ENCODE measurements around the gene CEACAM1.
"Not testable (repeated sequence)": the region's sequence is repeated elsewhere in the genome, so short reads cannot be mapped to it uniquely, and the experiment has no call there.

CEACAM1 gene

DNA sequence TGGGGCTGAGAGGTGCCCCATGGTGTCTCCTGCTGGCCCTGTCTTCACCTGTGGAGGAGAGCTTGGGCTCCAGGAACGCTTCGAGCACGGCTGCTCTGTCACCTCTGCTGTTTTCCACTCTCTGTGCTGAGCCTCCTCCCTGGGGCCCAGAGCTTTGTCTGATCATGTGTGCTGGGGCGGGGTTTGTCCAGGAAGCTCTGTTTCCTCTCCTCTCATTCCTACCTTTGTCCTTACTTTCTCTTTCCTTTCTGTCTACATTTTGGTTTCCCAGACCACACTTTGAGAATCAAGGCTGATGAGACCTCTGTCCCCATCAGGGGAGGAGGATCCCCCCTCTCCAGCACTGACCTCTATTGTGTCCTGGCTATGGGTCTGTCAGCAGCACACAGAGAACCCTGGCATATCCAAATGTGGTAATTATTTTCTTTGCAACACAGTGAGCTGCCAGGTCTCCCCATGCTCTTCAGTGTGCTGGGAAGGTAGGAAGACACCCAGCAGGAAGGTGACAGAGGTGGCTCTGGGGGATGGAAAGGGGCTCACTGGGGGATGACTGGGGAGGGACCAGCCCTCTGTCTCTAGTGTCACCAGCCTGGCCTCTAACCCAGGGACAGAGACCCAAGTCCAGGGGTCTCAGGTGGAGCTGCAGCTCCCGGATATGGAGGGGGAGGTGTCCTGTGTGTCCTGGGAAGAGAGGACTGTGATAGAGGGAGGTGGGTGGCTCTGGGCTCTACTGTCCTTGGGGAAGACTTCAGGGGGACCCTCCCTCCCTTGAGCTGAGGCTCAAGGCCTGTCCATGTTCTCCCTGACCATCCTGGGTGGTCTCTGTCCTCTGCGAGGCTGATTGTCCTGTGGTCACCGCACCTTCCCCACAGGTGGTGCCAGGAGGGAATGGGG lies at the start of gene CEACAM1:
Gene CEACAM1, minus strand, starts transcription at position 128 of the 894 bp plus-strand sequence. Its CDS starts 107 bp downstream, at position 21.
- DNase-seq: no peak

- DNase-seq: no peak
Observed at GRCh38 chr19:42577016-42577415, 48.7 kb upstream of the CEACAM1 start.

DNA sequence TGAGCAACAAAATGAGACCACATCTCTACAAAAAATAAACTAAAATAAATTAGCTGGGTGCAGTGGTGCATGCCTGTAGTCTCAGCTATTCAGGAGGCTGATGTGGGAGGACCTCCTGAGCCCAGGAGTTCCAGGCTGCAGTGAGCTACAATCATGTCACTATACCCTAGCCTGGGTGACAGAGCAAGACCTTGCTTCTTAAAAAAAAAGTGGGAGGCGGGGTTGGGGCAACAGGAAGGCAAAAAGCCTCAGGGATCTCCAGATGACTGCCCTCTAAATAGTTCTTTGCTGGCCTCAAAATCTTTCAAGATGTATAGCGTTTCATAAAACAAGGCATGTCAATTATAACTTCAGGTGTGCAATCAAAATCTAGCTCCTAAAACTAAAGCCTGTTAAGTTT lies 48.0 kb upstream of the CEACAM1 start:
- DNase-seq: no peak

DNA sequence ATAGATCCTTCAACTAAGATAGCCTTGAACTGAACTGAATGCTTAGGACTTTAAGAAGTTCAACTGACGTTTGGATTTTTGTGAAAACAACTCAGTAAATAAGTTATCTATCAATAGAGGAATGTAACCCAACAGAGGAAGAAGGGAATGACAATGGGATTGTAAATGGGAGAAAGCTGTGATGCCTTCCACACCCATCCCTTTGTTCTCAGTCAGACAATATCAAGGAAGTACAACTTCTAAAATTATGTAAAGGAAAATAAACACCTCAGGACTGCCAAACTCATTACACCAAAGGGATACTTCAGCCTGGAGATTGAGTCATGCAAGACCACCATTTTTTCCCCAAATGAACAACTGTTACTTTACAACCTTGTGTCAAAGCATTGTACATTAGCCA lies 45.4 kb upstream of the CEACAM1 start:
- no peak for DNase-seq

- no peak for DNase-seq
Observed at GRCh38 chr19:42571116-42571515, 42.8 kb upstream of the CEACAM1 start.

DNA sequence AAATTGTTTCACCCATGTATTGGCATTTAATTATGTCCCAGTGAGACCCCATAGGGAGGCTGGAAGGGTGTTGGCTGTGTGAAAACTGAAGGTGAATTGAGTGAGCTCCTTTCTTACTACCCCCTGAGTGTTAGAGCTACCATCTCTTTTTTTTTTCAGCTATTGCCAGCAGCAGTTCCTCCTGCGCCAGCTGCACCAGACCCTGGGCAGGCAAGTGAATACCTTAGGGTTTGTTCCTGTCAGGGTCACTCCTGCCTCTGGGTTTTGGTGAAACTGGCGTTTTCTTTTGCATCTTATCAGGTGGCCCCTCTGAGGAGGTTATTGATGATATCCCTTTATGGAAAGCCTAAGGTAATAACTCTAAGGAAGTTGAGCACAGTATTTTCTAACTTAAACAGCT lies 40.9 kb upstream of the CEACAM1 start:
- DNase-seq: no peak

DNA sequence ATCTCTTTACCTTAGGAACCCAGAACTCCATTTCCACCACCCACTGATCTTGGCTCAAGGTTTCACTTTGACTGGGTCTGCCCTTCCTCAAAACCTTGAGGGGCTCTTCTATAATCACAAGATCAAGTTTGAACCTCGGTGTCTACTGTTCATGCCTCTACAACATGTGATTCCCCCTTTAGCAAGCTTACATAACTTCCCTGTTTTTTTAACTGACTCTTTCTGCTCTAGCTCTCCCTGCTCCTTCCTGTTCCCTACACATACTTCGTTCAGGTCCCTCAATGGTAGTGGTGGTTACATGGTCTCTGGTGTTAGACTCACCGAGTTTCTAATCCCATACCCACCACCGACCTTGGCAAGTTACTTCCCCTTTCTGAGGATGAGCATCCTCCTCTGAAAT lies 39.7 kb upstream of the CEACAM1 start:
- DNase-seq: no peak

GRCh38 chr19:42567567-42567966 lies 39.3 kb upstream of the CEACAM1 start:
- DNase-seq: no peak

GRCh38 chr19:42563352-42564210 lies 35.3 kb upstream of the CEACAM1 start:
- DNase-seq: peak; percentile 20 to 27

GRCh38 chr19:42561512-42561911 lies 33.2 kb upstream of the CEACAM1 start:
- DNase-seq: no peak

GRCh38 chr19:42560731-42561130 lies 32.5 kb upstream of the CEACAM1 start:
- no peak for DNase-seq

DNA sequence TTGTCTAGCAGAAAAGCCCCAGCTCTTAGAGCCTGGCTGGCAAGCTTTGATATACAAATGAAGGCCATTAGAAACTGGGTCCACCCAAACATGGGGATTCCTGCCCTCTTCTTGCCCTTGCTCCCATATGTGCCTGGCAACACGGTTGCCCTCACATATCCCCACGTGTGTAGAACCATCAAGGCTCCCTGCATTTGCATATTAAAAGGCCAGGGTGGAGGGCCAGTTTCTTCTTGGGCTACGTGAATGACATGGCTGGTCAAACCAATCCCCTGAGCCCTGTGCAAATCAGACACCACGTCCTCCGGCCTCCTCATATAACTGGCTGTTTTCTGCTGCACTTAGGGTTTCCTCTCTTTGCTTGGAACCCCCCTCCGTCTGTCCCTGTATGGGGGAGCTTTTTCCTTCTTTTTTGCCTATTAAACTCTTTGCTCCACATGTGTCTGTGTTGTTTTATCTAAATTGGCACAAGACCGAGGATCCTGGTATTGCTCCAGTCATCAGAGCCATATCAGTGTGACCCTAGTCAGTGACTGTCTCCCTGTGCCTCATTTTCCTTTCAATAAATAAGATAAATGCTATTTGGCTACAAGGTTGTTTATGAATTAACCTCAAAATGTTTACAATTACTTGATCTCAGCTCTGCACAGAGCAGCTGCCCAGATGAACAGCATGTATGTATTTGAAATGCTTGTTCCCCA lies 30.3 kb upstream of the CEACAM1 start:
- no peak for DNase-seq

- not testable (repeated sequence) for DNase-seq
Observed at GRCh38 chr19:42557386-42557871, 29.1 kb upstream of the CEACAM1 start.

DNA sequence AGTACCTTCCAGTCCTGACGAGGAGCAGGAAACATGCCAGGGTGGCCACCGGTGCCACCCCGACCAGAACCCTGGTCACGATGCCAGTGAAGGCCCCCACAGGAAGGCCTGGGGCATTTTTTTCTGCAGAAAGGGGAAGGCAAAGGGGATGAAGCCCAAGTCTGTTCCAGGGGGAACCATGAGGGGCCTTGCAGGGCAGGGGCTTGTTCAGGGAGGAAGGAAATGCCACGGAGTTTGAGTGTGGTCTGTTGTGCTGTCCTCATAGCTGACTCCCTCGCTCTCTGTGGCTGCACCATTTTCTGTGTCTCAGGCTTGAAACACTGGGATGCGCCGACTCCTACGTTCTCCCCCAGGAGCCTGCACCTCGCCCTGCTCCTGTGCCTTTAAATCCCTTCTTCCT lies 27.5 kb upstream of the CEACAM1 start:
- DNase-seq: no peak

GRCh38 chr19:42555317-42555716 lies 27.0 kb upstream of the CEACAM1 start:
- DNase-seq: no peak

DNA sequence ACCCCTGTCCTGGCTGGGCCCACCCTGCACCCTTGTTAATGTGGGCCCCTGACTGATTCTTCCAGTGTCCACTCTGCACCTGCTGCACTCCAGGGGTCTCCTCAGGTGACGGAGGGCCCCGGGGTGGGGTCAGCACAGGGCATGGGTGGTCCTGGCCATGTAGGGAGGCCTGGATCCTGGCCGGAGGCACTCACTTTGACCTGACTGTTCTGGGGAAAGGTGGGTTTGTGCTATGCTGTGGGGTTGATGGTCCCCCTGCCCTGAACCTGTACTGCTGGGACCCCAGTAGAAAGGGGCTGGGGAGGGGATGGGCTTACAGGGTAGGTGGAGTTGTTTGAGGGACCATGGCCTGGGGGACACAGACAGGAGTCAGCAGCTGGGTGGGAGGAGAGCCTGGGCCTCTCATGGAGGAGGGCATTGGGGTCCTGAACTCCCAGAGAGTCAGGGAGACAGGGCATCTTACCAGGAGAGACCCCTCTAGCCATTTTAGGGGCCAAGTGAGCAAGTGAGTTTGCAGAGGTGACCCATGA lies 25.8 kb upstream of the CEACAM1 start:
- no peak for DNase-seq

- DNase-seq: no peak
Observed at GRCh38 chr19:42553292-42554045, 25.2 kb upstream of the CEACAM1 start.

DNA sequence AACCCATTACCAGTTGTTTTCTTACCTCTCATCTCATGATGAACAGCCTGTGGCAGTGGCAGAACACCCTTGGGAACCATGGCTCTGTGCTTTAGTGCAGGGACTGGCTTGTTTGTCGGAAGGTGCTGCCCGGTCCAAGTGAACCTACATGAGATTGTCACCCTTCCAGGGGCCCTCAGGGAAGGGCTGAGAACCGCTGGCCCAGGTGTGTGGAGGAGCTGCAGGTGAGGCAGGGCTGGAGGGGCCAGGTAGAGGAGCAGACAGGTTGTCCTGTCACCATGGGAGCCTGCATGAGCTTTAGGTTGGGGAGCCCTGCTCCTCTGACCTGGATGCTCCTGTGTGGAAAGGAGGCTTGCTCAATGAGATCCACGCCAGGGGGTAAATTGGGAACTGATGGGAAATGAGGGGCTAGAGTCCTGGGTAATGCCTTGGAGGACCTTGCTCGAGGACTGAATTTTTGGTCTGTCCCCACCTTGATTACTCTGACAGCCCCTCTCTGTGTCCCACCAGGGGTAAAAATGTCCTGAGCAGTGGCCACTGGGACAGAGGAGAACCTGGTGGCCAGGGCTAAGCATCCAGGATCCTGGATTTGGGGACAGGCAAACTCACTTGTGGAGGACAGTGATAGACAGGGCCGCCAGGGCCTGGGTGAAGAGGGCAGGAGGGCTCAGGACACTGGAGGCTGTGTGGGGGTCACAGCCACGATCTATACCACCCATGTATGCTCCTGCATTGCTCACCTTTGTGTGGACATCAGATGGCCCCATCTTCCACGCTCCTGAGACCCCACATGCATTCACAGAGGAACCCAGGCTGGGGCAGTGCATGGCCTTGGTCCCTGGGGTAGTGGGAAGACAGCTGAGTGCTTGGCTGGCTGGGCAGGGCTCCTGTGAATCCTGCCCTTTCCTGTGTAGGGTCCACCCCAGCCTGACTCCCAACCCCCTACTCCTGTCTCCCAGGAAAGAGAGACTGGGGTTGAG lies 24.1 kb upstream of the CEACAM1 start:
- DNase-seq: no peak

GRCh38 chr19:42550521-42550920 lies 22.2 kb upstream of the CEACAM1 start:
- not testable (repeated sequence) for DNase-seq

- not testable (repeated sequence) for DNase-seq
Observed at GRCh38 chr19:42549067-42549466, 20.8 kb upstream of the CEACAM1 start.

- DNase-seq: no peak
Observed at GRCh38 chr19:42548552-42548951, 20.3 kb upstream of the CEACAM1 start.

Data from NCI-H1930 (cell line).